ENCODE results near the gene GYS1. TPM values are rescaled to one million over a fixed set of nuclear protein-coding genes. Genes with fewer than 3 reads are reported as not detected.

Gene GYS1
- total RNA-seq, 1 experiment from 2014 or later, result 20.2 TPM

- CTCF ChIA-PET, result no interaction called here
Measured at GRCh38 chr19:48943081-48943480, 50.0 kb downstream of the GYS1 start.

GRCh38 chr19:48940902-48941301 is 52.2 kb downstream of the GYS1 start:
- no peaks in the 10 kb centered on the region for H3K27me3 ChIP-seq (ENCODE audit: control insufficient read depth, insufficient read depth, low read length)
- H3K36me3 ChIP-seq (ENCODE audit: control insufficient read depth, insufficient read depth, low read length), result no peaks in the 10 kb centered on the region
- H3K9me3 ChIP-seq (ENCODE audit: control insufficient read depth, insufficient read depth, low read depth, low read length), result no peaks in the 10 kb centered on the region; the same call in 1 of the 2 replicates
- no TSS peak for BruUV-seq (replicated peaks)
- H3K4me3 ChIP-seq (ENCODE audit: low read depth in 2 of 2, low read length in 2 of 2), result no peak overlapping the region
- H3K27ac ChIP-seq (ENCODE audit: low read length), result no peak overlapping the region
- ATAC-seq (no peak), DNase-seq (ENCODE audit: low read depth, low spot score) (no peak)
- CTCF ChIA-PET, result no interaction called here
- intact Hi-C loops (cut with micrococcal nuclease; ENCODE audit: unreplicated experiment) (no loop called here), in situ Hi-C loops (cut with HindIII; ENCODE audit: low pct_unique_long_range_greater_than_20kb, low sequenced_read_pairs) (no loop called here)
- POLR2A ChIA-PET, result no interaction called here
- no peaks in the 10 kb centered on the region for H3K4me1 ChIP-seq (ENCODE audit: control insufficient read depth, insufficient read depth, low read length)
- TF ChIP-seq TCF7L2 (IDR thresholded peaks at IDR 0.05; ENCODE audit: low read depth, low read length) (no peak), POLR2AphosphoS5 (IDR thresholded peaks at IDR 0.05; ENCODE audit: low read depth, low read length) (no peak), CTCF (IDR thresholded peaks at IDR 0.05) (no peak), REST (IDR thresholded peaks at IDR 0.05; ENCODE audit: insufficient read depth in 1 of 2, low read depth in 2 of 2, low read length in 1 of 2) (no peak), SIN3A (IDR thresholded peaks at IDR 0.05; ENCODE audit: borderline replicate concordance, insufficient read depth, low read depth, low read length) (no peak)

More at GRCh38 chr19:48943081-48943480, 50.0 kb downstream of the GYS1 start:
- no TSS peak for BruUV-seq (replicated peaks)
- H3K4me1 ChIP-seq (ENCODE audit: control insufficient read depth, insufficient read depth, low read length), result no peaks in the 10 kb centered on the region
- no peaks in the 10 kb centered on the region; the same call in 1 of the 2 replicates for H3K9me3 ChIP-seq (ENCODE audit: control insufficient read depth, insufficient read depth, low read depth, low read length)
- TF ChIP-seq CTCF (IDR thresholded peaks at IDR 0.05) (no peak), SIN3A (IDR thresholded peaks at IDR 0.05; ENCODE audit: borderline replicate concordance, insufficient read depth, low read depth, low read length) (no peak), TCF7L2 (IDR thresholded peaks at IDR 0.05; ENCODE audit: low read depth, low read length) (no peak), POLR2AphosphoS5 (IDR thresholded peaks at IDR 0.05; ENCODE audit: low read depth, low read length) (no peak), REST (IDR thresholded peaks at IDR 0.05; ENCODE audit: insufficient read depth in 1 of 2, low read depth in 2 of 2, low read length in 1 of 2) (no peak)
- ATAC-seq (no peak), DNase-seq (ENCODE audit: low read depth, low spot score) (no peak)
- no peaks in the 10 kb centered on the region for H3K36me3 ChIP-seq (ENCODE audit: control insufficient read depth, insufficient read depth, low read length)
- no peak overlapping the region for H3K27ac ChIP-seq (ENCODE audit: low read length)
- intact Hi-C loops (cut with micrococcal nuclease; ENCODE audit: unreplicated experiment) (no loop called here), in situ Hi-C loops (cut with HindIII; ENCODE audit: low pct_unique_long_range_greater_than_20kb, low sequenced_read_pairs) (no loop called here)
- POLR2A ChIA-PET, result interaction anchor here (0.7 kb wide), 3 partner anchors 16 to 50 kb away, joined by 3 to 5 read pairs (median 5); partner anchors contain the start of gene RUVBL2
- no peaks in the 10 kb centered on the region for H3K27me3 ChIP-seq (ENCODE audit: control insufficient read depth, insufficient read depth, low read length)
- no peak overlapping the region for H3K4me3 ChIP-seq (ENCODE audit: low read depth in 2 of 2, low read length in 2 of 2)

Measured in Panc1 (cell line).